ENCODE data around the gene RPS3. TPM values are rescaled to one million over a fixed set of nuclear protein-coding genes. Genes with fewer than 3 reads are reported as not detected.

The RPS3 gene
- total and polyA plus RNA-seq, 9 of the 15 experiments (the other 6 are each of a cell fraction or from before 2014, with no cell fraction given): 2,700 to 5,771 (median 3,679) TPM

GRCh38 chr11:75384438-75385080 lies 14.8 kb upstream of the RPS3 start (continued):
- no peak for TF ChIP-seq CEBPZ (IDR thresholded peaks at IDR 0.05; ENCODE audit: borderline replicate concordance, low read depth, low read length)
- no peak for TF ChIP-seq RFX7 (CRISPR knock-in tag; IDR thresholded peaks at IDR 0.05)
- TF ChIP-seq IRF9 (tag; IDR thresholded peaks at IDR 0.05): no peak
- TF ChIP-seq SMARCA4 (IDR thresholded peaks at IDR 0.05): no peak
- no peak for TF ChIP-seq PTTG1 (tag; IDR thresholded peaks at IDR 0.05; ENCODE audit: low read depth)
- TF ChIP-seq THRA (IDR thresholded peaks at IDR 0.05): no peak
- TF ChIP-seq MXD1 (CRISPR knock-in tag; IDR thresholded peaks at IDR 0.05; ENCODE audit: borderline replicate concordance, poor library complexity, severe bottlenecking): peak; percentile 19
- TF ChIP-seq FOXO4 (CRISPR knock-in tag; IDR thresholded peaks at IDR 0.05): no peak
- TF ChIP-seq ZZZ3 (IDR thresholded peaks at IDR 0.05): no peak
- TF ChIP-seq CEBPB (tag; IDR thresholded peaks at IDR 0.05): no peak
- no peak for TF ChIP-seq ZNF280B (CRISPR knock-in tag; IDR thresholded peaks at IDR 0.05)
- TF ChIP-seq ZNF212 (CRISPR knock-in tag; IDR thresholded peaks at IDR 0.05): no peak
- no peak for TF ChIP-seq ZNF398 (CRISPR knock-in tag; IDR thresholded peaks at IDR 0.05)
- TF ChIP-seq FUS (optimal IDR thresholded peaks at IDR 0.05; ENCODE audit: low read depth, low read length): no peak
- no peak for TF ChIP-seq SMAD2 (IDR thresholded peaks at IDR 0.05; ENCODE audit: low read depth, low read length)
- no peak for TF ChIP-seq TCF7 (IDR thresholded peaks at IDR 0.05; ENCODE audit: borderline replicate concordance)

All from K562 (cell line).